Measurements from ENCODE around the gene KDM2A.

GRCh38 chr11:67073908-67074307 lies 45.2 kb upstream of the KDM2A start:
- TF ChIP-seq POLR2A (IDR thresholded peaks at IDR 0.05) (no peak), CTCF (IDR thresholded peaks at IDR 0.05) (no peak)
